Measurements from ENCODE around the gene MAP2K7. TPM values are rescaled to one million over a fixed set of nuclear protein-coding genes. Genes with fewer than 3 reads are reported as not detected.

Gene MAP2K7
- total RNA-seq, 1 donor from 2014 or later: 42.2 TPM

- H3K4me1 Mint-ChIP-seq (ENCODE audit: unreplicated experiment): peaks cover 15% of the 10 kb centered on the region
- H3K9me3 Mint-ChIP-seq: no peaks in the 10 kb centered on the region
- no peaks in the 10 kb centered on the region for H3K36me3 Mint-ChIP-seq
- H3K27me3 Mint-ChIP-seq: no peaks in the 10 kb centered on the region
- DNase-seq (ENCODE audit: extremely low spot score, unreplicated experiment): no peak
- H3K4me3 Mint-ChIP-seq: no peak overlapping the region
- TF ChIP-seq, protein P1, sequence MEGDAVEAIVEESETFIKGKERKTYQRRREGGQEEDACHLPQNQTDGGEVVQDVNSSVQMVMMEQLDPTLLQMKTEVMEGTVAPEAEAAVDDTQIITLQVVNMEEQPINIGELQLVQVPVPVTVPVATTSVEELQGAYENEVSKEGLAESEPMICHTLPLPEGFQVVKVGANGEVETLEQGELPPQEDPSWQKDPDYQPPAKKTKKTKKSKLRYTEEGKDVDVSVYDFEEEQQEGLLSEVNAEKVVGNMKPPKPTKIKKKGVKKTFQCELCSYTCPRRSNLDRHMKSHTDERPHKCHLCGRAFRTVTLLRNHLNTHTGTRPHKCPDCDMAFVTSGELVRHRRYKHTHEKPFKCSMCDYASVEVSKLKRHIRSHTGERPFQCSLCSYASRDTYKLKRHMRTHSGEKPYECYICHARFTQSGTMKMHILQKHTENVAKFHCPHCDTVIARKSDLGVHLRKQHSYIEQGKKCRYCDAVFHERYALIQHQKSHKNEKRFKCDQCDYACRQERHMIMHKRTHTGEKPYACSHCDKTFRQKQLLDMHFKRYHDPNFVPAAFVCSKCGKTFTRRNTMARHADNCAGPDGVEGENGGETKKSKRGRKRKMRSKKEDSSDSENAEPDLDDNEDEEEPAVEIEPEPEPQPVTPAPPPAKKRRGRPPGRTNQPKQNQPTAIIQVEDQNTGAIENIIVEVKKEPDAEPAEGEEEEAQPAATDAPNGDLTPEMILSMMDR (conservative IDR thresholded peaks at IDR 0.05): no peak
- H3K27ac Mint-ChIP-seq: no peak overlapping the region
Measured at GRCh38 chr19:7900931-7901330, 2.7 kb upstream of the MAP2K7 start.

DNA sequence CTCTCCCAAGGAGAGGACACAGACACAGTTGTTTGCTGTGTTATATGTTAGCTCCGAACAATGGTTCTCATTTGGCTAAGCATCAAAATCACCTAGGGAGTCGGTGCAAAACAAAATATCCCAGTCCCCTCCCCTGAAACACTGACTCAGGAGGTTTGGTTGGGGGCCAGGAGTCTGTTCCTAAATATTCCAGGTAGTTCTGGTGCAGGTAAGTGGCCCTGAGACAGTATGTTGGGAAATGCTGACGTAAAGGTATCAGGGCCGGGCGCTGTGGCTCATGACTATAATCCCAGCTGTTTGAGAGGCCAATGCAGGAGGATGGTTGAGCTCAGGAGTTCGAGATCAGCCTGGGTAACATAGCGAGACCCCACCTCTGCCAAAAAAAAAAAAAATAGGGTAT, 2.3 kb upstream of the MAP2K7 start:
- no peak for DNase-seq (ENCODE audit: extremely low spot score, unreplicated experiment)
- Mint-ChIP-seq H3K4me3 (no peak overlapping the region), H3K27me3 (no peaks in the 10 kb centered on the region), H3K27ac (peak overlapping the region; percentile 13), H3K9me3 (no peaks in the 10 kb centered on the region), H3K36me3 (no peaks in the 10 kb centered on the region), H3K4me1 (ENCODE audit: unreplicated experiment) (peaks cover 15% of the 10 kb centered on the region)
- TF ChIP-seq, protein P1 (conservative IDR thresholded peaks at IDR 0.05): no peak

DNA sequence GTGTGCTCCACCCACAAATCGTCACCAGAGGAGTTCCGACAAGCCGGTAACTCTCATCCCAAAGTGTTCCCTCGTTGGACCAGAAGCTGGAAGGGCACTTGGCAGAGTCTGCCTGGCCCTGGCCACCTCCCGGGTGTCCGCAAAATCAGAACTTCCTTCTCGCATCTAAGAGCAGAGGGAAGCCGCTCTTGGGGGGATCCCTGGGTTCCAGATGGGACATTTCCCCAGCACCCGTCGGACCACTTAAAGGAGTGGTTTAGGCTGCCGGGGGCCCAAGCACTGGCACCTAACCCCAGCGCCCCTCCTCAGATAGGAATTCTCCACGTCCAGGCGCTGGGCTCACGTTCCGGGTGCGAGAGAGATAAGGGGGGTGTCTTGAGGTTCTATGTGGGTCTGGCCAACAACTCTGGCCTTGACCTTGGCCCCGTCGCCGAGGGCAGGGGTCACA, 857 bp upstream of the MAP2K7 start:
- Mint-ChIP-seq H3K4me3 (peak overlapping the region; percentile 92), H3K27me3 (no peaks in the 10 kb centered on the region), H3K27ac (peak overlapping the region; percentile 97), H3K36me3 (no peaks in the 10 kb centered on the region), H3K4me1 (ENCODE audit: unreplicated experiment) (peaks cover 11% of the 10 kb centered on the region), H3K9me3 (no peaks in the 10 kb centered on the region)
- TF ChIP-seq, protein P1 (conservative IDR thresholded peaks at IDR 0.05): no peak
- no peak for DNase-seq (ENCODE audit: extremely low spot score, unreplicated experiment)

GRCh38 chr19:7904074-7905020, 670 bp downstream of the MAP2K7 start:
- Mint-ChIP-seq H3K27me3 (no peaks in the 10 kb centered on the region), H3K4me3 (peak overlapping the region; percentile 92), H3K27ac (peak overlapping the region; percentile 78), H3K4me1 (ENCODE audit: unreplicated experiment) (peaks cover 11% of the 10 kb centered on the region), H3K36me3 (no peaks in the 10 kb centered on the region), H3K9me3 (no peaks in the 10 kb centered on the region)
- no peak for DNase-seq (ENCODE audit: extremely low spot score, unreplicated experiment)
- TF ChIP-seq, protein P1 (conservative IDR thresholded peaks at IDR 0.05): no peak

DNA sequence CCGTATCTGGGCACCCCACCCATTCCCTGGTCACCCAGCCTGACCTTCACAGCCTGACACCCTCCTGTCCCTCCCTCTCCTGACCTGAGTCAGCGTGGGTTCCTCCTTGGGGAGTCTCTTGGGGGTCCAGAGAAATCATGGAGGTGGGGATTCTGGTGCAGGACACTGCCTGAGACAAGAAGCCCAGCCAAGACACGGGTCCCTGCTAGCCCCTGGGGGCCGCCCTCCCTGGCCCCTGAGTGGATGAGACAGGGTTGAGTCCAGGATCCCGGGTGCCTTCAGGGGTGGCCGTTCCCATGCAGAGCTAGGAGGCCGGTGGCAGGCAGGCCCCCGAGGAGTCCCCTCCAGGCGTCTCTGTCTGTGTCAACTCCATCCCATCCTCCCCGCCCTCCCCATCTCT, 1.6 kb downstream of the MAP2K7 start:
- H3K9me3 Mint-ChIP-seq: no peaks in the 10 kb centered on the region
- peaks cover 11% of the 10 kb centered on the region for H3K4me1 Mint-ChIP-seq (ENCODE audit: unreplicated experiment)
- peak overlapping the region; percentile 88 for H3K4me3 Mint-ChIP-seq
- TF ChIP-seq, protein P1 (conservative IDR thresholded peaks at IDR 0.05): no peak
- H3K27me3 Mint-ChIP-seq: no peaks in the 10 kb centered on the region
- no peak for DNase-seq (ENCODE audit: extremely low spot score, unreplicated experiment)
- H3K27ac Mint-ChIP-seq: peak overlapping the region; percentile 78
- no peaks in the 10 kb centered on the region for H3K36me3 Mint-ChIP-seq

Data from type B pancreatic cell (in vitro differentiated cells).